Fibroblast of upper back skin (primary cell): ENCODE data around the gene CD226.
"Not testable (repeated sequence)": the region's sequence is repeated elsewhere in the genome, so short reads cannot be mapped to it uniquely, and the experiment has no call there.

Experiments
- DNase-seq: peaks from one replicate; pipeline ENCODE4 v3.0.0-alpha.2; 2013

The CD226 gene

DNA sequence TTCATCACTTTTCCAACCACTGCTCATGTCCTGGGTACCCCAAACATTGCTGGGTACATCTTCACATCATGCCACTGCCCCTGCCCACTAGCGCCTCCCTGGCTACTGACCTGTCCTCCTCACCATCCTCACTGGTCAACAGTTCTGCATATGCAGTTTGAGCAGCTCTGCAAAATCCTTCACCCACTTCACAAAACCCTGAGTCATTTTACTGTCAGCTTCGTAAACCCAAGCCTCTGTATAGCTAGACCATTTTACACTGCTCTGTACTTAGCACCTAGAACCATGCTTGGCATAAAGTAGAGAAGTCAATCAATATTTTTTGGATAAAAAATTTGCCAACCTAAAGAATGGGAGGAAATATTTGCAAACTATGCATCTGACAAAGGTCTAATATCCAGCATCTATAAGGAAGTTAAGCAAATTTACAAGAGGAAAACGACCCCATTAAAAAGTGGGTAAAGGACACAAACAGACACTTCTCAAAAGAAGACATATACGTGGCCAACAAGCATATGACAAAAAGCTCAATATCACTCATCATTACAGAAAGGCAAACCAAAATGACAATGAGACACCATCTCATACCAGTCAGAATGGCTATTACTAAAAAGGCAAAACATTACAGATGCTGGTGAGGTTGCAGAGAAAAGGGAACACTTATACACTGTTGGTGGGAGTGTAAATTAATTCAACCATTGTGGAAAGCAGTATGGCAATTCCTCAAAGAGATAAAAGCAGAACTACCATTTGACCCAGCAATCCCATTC lies 48.3 kb downstream of the CD226 start:
- not testable (repeated sequence) for DNase-seq

GRCh38 chr18:69898241-69898861 lies 49.3 kb downstream of the CD226 start:
- no peak for DNase-seq

GRCh38 chr18:69897397-69898108 lies 50.1 kb downstream of the CD226 start:
- DNase-seq: no peak

GRCh38 chr18:69895066-69896047 lies 52.3 kb downstream of the CD226 start:
- DNase-seq: no peak

DNA sequence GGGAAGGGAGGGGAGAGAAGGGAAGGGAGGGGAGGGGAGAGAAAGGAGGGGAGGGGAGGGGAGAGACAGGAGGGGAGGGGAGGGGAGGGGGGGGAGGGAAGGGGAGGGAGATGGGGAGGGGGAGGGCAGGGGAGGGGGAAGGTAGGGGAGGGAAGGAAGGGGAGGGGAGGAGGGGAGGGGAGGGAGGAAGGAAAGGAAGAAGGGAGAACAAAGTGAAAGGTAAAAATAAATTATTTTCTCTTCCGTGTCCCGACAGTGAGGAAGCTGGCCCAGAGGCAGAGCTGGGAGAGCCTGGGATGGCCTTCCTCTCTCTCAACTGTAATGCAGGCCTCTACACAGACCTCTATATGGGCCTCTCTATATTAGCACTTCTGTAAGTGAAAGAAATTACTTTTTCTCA lies 53.2 kb downstream of the CD226 start:
- DNase-seq: no peak

DNA sequence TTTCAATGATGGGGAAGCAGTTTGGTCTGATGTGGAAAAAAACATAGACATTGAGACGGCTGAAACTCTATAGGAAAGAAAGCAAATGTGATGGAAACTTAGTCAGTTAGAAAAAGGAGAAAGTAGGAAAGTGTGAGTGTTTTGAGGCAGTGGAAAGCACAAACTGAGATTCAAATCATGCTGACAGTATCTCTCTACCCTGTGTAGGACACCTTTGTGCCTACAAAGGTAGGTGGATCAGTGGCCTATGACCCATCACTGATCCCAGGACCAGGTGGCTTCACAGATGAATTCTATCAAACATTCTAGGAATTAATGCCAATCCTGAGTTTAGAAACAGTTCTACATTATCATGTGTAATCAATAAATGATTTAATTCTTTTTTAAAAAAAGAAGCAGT lies 57.1 kb downstream of the CD226 start:
- DNase-seq: no peak

DNA sequence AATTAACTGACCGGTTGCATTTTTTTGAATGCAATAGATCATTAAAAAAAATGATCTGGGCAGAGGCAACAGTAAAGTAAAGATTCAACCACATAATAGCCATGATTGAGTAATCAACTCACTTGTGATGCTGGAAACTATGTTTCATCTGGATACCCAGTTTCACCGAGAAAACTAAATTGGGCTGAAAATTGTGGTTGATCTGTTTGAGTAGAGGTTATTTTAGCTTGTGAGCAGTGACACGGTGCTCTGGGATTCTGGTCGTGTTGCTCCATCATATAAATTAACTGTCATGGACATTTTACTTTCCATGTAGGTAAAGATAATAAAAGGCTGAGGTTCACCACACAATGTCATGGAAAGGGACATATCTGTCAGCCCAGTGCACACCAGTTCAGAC lies 58.7 kb downstream of the CD226 start:
- DNase-seq: no peak

DNA sequence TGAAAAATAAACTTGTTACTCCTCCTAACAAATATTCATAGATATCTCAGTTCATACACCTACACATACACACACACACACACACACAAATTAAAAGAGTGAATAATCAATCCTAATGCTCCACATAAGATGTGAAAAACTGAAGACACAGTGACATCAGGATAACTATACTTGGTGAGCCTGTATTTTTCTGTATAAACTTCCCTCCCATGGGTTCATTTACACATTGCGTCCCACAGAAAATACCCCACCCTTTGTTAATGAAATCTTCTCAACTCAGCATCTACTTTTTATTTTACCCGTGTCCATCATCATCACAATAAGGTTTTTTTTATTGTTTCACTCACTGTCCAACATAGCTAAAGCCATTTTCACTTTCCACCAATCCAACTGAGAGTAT lies 60.4 kb downstream of the CD226 start:
- no peak for DNase-seq

DNA sequence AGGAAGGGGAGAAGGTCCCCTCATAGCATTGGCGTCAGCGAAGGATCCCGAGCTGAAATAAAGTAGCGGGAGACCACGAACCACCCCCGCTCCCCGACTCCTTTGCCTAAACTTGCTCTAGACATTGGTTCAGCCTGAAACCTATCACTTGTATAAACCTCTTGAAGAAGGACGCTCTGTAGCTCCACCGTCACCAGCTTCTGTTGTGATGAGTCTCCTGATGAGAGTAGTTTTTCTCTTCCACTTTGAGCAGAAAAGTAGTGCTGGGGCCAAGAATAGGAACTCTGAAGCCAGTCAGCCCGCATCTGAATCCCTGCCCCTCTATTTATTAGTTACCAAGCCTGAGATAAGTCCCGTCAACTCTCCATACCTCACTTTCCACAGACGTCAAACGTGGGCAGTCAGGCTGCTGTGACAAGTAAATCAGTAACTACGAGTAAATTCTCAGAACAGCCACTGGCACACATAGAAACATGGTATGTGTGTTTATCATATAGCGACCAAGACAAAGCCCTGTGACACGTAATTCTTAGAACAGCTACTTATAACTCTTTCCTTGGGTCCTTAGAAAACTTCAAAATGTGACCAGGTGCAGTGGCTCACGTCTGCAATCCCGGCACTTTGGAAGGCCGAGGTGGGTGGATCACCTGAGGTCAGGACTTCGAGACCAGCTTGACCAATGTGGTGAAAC lies 61.7 kb downstream of the CD226 start:
- DNase-seq: no peak

DNA sequence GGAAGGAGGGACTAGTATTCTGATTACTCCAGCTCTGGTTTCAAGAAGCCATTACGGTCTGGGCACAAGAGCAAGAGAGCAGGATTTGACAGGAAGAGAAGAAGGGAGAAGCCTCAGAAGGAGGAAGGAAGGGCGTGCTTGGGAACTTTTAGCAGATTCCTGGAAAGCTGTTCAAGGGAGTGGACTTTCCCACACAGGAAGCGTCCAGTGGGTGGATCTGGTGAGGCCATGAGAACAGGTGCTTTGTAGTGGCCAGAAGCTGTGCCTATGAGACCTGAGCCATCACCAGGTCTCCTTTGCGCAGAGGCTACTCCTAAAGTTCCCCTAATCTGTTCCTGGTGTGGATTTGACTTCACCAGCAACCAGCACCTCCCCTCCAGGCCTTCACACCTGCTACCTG lies 62.3 kb downstream of the CD226 start:
- no peak for DNase-seq

DNA sequence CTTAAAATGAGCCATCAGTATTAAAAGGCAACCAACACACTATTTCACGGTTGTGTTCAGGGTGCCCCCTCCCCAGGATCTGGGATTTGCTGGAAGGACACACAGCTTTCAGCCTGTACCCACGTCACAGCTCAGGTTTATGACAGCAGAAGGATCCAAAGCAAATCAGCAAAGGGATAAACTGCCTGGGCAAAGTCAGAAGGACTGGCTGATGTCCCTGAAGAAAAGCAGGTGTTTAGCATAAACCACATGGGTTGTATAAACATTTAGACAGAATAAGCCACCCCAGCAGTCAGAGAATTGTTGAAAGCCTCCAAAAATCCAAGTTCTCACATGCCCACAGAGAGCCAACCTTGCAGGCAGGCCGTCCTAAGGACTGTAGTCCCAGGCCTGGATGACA lies 63.9 kb downstream of the CD226 start:
- DNase-seq: no peak

GRCh38 chr18:69882965-69883668 lies 64.6 kb downstream of the CD226 start:
- DNase-seq: no peak

- no peak for DNase-seq
Observed at GRCh38 chr18:69880083-69880482, 67.6 kb downstream of the CD226 start.

DNA sequence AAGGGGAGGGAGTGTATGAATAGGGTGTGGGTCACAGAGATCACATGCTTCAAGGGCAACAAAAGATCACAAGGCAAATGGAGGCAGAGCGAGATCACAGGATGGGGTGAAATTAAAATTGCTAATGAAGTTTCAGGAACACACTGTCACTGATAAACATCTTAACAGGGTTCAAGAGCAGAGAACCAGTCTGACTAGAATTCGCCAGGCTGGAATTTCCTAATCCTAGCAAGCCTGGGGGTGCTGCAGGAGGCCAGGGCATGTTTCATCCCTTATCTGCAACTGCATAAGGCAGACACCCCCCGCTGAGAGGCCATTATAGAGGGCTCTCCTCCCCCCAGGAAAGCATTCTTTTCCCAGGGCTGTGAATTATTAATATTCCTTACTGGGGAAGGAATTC lies 68.6 kb downstream of the CD226 start:
- DNase-seq: peak; percentile 17

- no peak for DNase-seq
Observed at GRCh38 chr18:69878213-69878933, 69.3 kb downstream of the CD226 start.

DNA sequence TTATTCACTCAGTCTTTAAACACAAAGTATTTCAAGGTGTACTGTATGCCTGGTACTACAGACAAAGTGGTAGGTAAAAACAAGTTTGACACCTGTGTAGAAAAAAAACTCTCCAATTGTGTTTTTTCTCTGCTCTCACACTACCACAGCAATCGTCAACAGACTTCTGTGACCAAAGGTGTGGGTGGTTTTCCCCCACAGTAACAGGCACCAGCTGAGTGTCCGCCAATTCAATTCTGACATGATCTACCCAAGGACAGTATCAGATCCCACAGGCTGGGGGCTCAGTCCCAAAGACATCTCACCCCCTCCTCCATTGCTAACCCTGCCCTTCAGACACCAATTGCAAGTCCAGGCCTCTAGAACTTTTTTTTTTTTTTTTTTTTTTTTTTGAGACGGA lies 71.2 kb downstream of the CD226 start:
- DNase-seq: no peak

DNA sequence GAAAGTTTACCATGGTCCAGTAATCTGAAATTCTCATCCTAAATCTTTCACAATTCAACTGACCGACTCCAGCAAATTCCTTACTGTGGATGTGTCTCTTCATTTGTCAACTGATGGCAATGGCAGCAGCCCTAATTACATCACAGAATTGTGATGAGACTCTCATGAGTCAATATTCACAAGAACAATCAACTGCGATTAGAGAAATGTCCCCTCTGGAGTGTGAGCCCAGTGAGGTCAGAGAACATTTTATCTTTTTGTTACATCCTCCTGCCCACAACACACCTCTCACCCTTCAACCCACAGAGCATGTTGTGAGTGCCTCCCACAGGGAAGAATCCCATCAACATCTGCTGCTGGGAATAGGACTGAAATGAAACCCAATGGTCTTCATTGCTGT lies 73.6 kb downstream of the CD226 start:
- DNase-seq: peak; percentile 11

- no peak for DNase-seq
Observed at GRCh38 chr18:69872661-69873060, 75.0 kb downstream of the CD226 start.

GRCh38 chr18:69871363-69871762 lies 76.3 kb downstream of the CD226 start:
- no peak for DNase-seq

DNA sequence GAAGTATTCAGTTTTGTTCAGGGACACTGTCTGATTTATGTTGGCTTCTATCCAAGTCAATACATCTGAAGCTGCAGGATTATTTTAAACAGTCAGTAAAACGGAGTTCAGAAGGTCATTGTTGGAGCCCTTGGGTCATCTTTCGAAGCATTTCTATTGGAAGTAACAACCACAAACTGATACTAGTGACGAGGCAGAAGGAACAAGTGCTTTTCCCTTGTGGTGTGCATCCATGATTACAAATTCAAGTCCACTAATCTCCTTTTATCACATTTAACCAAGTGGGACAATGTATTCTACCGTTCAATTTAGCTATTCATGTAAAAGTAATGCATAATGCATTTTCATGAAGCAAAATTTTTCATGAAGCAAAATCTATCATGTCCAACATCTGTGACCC lies 76.9 kb downstream of the CD226 start:
- no peak for DNase-seq

GRCh38 chr18:69866212-69866611 lies 81.5 kb downstream of the CD226 start:
- DNase-seq: no peak
